GM10847 (cell line): ENCODE data around the gene CD68.

Experiments
- POLR2A ChIP-seq: IDR thresholded peaks from 2 replicates; pipeline ENCODE4 v1.6.1; 2011; ENCODE audit not compliant: insufficient read length; ENCODE audit errors: extremely low read depth

Gene CD68

GRCh38 chr17:7586673-7587419, 7.4 kb downstream of the CD68 start:
- no peak for TF ChIP-seq POLR2A

GRCh38 chr17:7587420-7588151, 8.1 kb downstream of the CD68 start:
- TF ChIP-seq POLR2A: no peak

- no peak for TF ChIP-seq POLR2A
These were observed 9.2 kb downstream of the CD68 start for GRCh38 chr17:7588553-7589203.

- no peak for TF ChIP-seq POLR2A
These were observed 9.9 kb downstream of the CD68 start for GRCh38 chr17:7589204-7589868.

GRCh38 chr17:7589891-7590691, 10.7 kb downstream of the CD68 start, which contains the start of gene SOX15:
Gene SOX15, minus strand, starts transcription at chr17:7590094. Its CDS starts 418 bp downstream, at chr17:7589676.
- no peak for TF ChIP-seq POLR2A

- TF ChIP-seq POLR2A: no peak
These were observed 11.3 kb downstream of the CD68 start for GRCh38 chr17:7590743-7591142.

- TF ChIP-seq POLR2A: no peak
These were observed 12.2 kb downstream of the CD68 start for GRCh38 chr17:7591596-7591995.

GRCh38 chr17:7592422-7593021, 13.1 kb downstream of the CD68 start:
- no peak for TF ChIP-seq POLR2A

GRCh38 chr17:7593296-7593695, 13.9 kb downstream of the CD68 start:
- TF ChIP-seq POLR2A: no peak

GRCh38 chr17:7606280-7606679, 26.8 kb downstream of the CD68 start:
- TF ChIP-seq POLR2A: no peak

- no peak for TF ChIP-seq POLR2A
These were observed 31.2 kb downstream of the CD68 start for GRCh38 chr17:7610641-7611040.

GRCh38 chr17:7611635-7612293, 32.3 kb downstream of the CD68 start:
- no peak for TF ChIP-seq POLR2A

- no peak for TF ChIP-seq POLR2A
These were observed 32.8 kb downstream of the CD68 start for GRCh38 chr17:7612294-7612640.
